Measurements from ENCODE around the gene PLXNA4. TPM values are rescaled to one million over a fixed set of nuclear protein-coding genes. Genes with fewer than 3 reads are reported as not detected.

PLXNA4 gene
- total RNA-seq, 1 donor from 2014 or later = 14.0 TPM

GRCh38 chr7:132542895-132543294, 33.4 kb downstream of the PLXNA4 start:
- Histone ChIP-seq H3K4me3 (no peak overlapping the region), H3K36me3 (no peaks in the 10 kb centered on the region), H3K27me3 (no peaks in the 10 kb centered on the region), H3K9me3 (no peaks in the 10 kb centered on the region), H3K27ac (no peak overlapping the region), H3K4me1 (no peaks in the 10 kb centered on the region)
- DNase-seq (ENCODE audit: extremely low spot score in 2 of 2) = no peak
- TF ChIP-seq CTCF (IDR thresholded peaks at IDR 0.05) (no peak), POLR2A (IDR thresholded peaks at IDR 0.05) (no peak), POLR2AphosphoS5 (IDR thresholded peaks at IDR 0.05; ENCODE audit: insufficient read depth in 1 of 2, low read depth in 1 of 2) (no peak)
- intact Hi-C loops (cut with DNase I) = no loop called here

- Histone ChIP-seq H3K4me3 (no peak overlapping the region), H3K36me3 (no peaks in the 10 kb centered on the region), H3K27ac (no peak overlapping the region), H3K4me1 (no peaks in the 10 kb centered on the region), H3K9me3 (no peaks in the 10 kb centered on the region), H3K27me3 (no peaks in the 10 kb centered on the region)
- TF ChIP-seq CTCF (IDR thresholded peaks at IDR 0.05) = no peak
- TF ChIP-seq POLR2AphosphoS5 (IDR thresholded peaks at IDR 0.05; ENCODE audit: insufficient read depth in 1 of 2, low read depth in 1 of 2) = no peak
- no peak for TF ChIP-seq POLR2A (IDR thresholded peaks at IDR 0.05)
- DNase-seq (ENCODE audit: extremely low spot score in 2 of 2) = no peak
- intact Hi-C loops (cut with DNase I) = no loop called here
These were observed 34.6 kb downstream of the PLXNA4 start for GRCh38 chr7:132541656-132542055.

- TF ChIP-seq CTCF (IDR thresholded peaks at IDR 0.05) (no peak), POLR2A (IDR thresholded peaks at IDR 0.05) (no peak), POLR2AphosphoS5 (IDR thresholded peaks at IDR 0.05; ENCODE audit: insufficient read depth in 1 of 2, low read depth in 1 of 2) (no peak)
- H3K27ac ChIP-seq = no peak overlapping the region
- intact Hi-C loops (cut with DNase I) = no loop called here
- H3K4me3 ChIP-seq = no peak overlapping the region
- H3K27me3 ChIP-seq = no peaks in the 10 kb centered on the region
- H3K4me1 ChIP-seq = no peaks in the 10 kb centered on the region
- DNase-seq (ENCODE audit: extremely low spot score in 2 of 2) = no peak
- no peaks in the 10 kb centered on the region for H3K36me3 ChIP-seq
- no peaks in the 10 kb centered on the region for H3K9me3 ChIP-seq
These were observed 38.7 kb downstream of the PLXNA4 start for GRCh38 chr7:132537456-132538145.

- Histone ChIP-seq H3K9me3 (no peaks in the 10 kb centered on the region), H3K4me1 (no peaks in the 10 kb centered on the region), H3K4me3 (no peak overlapping the region), H3K27ac (no peak overlapping the region), H3K36me3 (no peaks in the 10 kb centered on the region), H3K27me3 (no peaks in the 10 kb centered on the region)
- intact Hi-C loops (cut with DNase I) = no loop called here
- TF ChIP-seq POLR2A (IDR thresholded peaks at IDR 0.05) (no peak), POLR2AphosphoS5 (IDR thresholded peaks at IDR 0.05; ENCODE audit: insufficient read depth in 1 of 2, low read depth in 1 of 2) (no peak)
- no peak for DNase-seq (ENCODE audit: extremely low spot score in 2 of 2)
These were observed 39.4 kb downstream of the PLXNA4 start for GRCh38 chr7:132536654-132537395.

- Histone ChIP-seq H3K27me3 (no peaks in the 10 kb centered on the region), H3K9me3 (no peaks in the 10 kb centered on the region), H3K4me3 (no peak overlapping the region), H3K27ac (no peak overlapping the region), H3K4me1 (no peaks in the 10 kb centered on the region), H3K36me3 (no peaks in the 10 kb centered on the region)
- intact Hi-C loops (cut with DNase I) = no loop called here
- TF ChIP-seq CTCF (IDR thresholded peaks at IDR 0.05) (no peak), POLR2A (IDR thresholded peaks at IDR 0.05) (no peak), POLR2AphosphoS5 (IDR thresholded peaks at IDR 0.05; ENCODE audit: insufficient read depth in 1 of 2, low read depth in 1 of 2) (no peak)
- no peak for DNase-seq (ENCODE audit: extremely low spot score in 2 of 2)
These were observed 42.4 kb downstream of the PLXNA4 start for GRCh38 chr7:132533916-132534315.

Data from vagina (tissue), 2 donors.